Adipocyte (in vitro differentiated cells): ENCODE results near the gene GJB2.

Experiments used
- DNase-seq: peaks from one replicate; pipeline ENCODE4 v3.0.0-alpha.2; 2015; ENCODE audit warnings: low read depth
- H3K27me3 ChIP-seq: replicated peaks from 2 replicates; pipeline ENCODE4 v1.7.0; 2013; ENCODE audit warnings: mild to moderate bottlenecking, low read length, moderate library complexity; ENCODE audit not compliant: control insufficient read depth, insufficient read depth
- H3K36me3 ChIP-seq: 2 replicates; pipeline ENCODE4 v1.7.0; 2013; ENCODE audit warnings: low read length, mild to moderate bottlenecking, moderate library complexity; ENCODE audit not compliant: control insufficient read depth, insufficient read depth, severe bottlenecking
- H3K4me1 ChIP-seq: 2 replicates; pipeline ENCODE4 v1.7.0; 2013; ENCODE audit warnings: mild to moderate bottlenecking, low read length, moderate library complexity; ENCODE audit not compliant: control insufficient read depth, insufficient read depth
- H3K4me3 ChIP-seq: 2 replicates; pipeline ENCODE4 v1.7.0; 2013; ENCODE audit warnings: mild to moderate bottlenecking, low read length, moderate library complexity
- H3K9ac ChIP-seq: 2 replicates; pipeline ENCODE4 v1.7.0; 2013; ENCODE audit warnings: mild to moderate bottlenecking, low read length, moderate library complexity
- H3K9me3 ChIP-seq: 2 replicates; pipeline ENCODE4 v1.7.0; 2013; ENCODE audit warnings: mild to moderate bottlenecking, low read length, moderate library complexity; ENCODE audit not compliant: control insufficient read depth

GJB2 gene

DNA sequence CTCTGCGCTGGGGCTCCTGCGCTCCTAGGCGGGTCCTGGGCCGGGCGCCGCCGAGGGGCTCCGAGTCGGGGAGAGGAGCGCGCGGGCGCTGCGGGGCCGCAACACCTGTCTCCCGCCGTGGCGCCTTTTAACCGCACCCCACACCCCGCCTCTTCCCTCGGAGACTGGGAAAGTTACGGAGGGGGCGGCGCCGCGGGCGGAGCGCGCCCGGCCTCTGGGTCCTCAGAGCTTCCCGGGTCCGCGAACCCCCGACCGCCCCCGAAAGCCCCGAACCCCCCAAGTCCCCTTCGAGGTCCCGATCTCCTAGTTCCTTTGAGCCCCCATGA lies at the start of gene GJB2:
TSS of gene GJB2 (minus strand) at position 103 of the 326 bp plus-strand sequence. CDS start 3,357 bp downstream, outside the sequence.
- Histone ChIP-seq H3K36me3 (no peaks in the 10 kb centered on the region), H3K9ac (peak within 1 kb of the TSS; percentile 31), H3K27me3 (peaks cover 26% of the 10 kb centered on the region), H3K9me3 (no peaks in the 10 kb centered on the region), H3K4me1 (peaks cover 20% of the 10 kb centered on the region), H3K4me3 (peak within 1 kb of the TSS; percentile 77)
- no peak for DNase-seq

DNA sequence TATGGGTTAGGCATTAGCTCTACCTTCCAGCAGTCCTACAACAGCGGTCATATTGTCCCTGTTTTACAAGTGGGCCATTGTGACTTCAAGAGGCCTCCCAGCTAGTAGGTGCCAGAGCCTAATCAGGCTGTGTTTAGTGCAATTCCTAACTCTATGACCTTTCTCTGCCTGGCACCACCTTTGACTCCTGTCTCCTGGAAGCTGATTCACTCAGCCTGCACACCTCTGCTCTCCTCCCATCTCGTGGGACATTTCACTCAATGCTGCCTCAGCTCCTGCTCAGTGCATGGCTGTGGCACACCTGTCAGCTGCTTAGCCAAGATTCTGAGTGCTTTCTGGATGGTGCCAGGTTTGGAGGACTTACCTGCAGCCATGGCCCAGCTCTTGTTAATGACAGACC lies 48.9 kb upstream of the GJB2 start:
- no peak for DNase-seq
- Histone ChIP-seq H3K4me3 (no peak overlapping the region), H3K9ac (no peak overlapping the region), H3K36me3 (no peaks in the 10 kb centered on the region), H3K27me3 (peaks cover 49% of the 10 kb centered on the region), H3K4me1 (no peaks in the 10 kb centered on the region), H3K9me3 (no peaks in the 10 kb centered on the region)

DNA sequence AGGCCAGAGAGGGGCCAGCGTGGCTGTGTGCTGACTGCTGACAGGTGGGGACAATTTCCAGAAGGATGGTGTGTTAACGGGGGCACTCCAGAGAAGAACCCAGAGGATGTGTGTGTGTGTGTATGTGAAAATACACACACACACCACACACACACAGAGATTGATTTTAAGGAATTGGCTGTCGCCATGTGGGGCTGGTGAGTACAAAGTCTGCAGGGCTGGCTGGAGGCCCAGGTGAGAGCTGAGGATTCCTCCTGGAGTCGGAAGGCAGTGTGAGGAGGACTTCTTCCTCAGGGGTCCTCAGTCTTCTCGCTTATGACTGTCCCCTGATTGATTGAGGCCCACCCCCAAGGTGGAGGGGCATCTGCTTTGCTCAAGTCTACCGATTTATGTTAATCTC lies 47.0 kb upstream of the GJB2 start:
- H3K4me1 ChIP-seq = no peaks in the 10 kb centered on the region
- H3K9me3 ChIP-seq = no peaks in the 10 kb centered on the region
- DNase-seq = no peak
- H3K9ac ChIP-seq = no peak overlapping the region
- peaks cover 62% of the 10 kb centered on the region for H3K27me3 ChIP-seq
- no peak overlapping the region for H3K4me3 ChIP-seq
- H3K36me3 ChIP-seq = no peaks in the 10 kb centered on the region

DNA sequence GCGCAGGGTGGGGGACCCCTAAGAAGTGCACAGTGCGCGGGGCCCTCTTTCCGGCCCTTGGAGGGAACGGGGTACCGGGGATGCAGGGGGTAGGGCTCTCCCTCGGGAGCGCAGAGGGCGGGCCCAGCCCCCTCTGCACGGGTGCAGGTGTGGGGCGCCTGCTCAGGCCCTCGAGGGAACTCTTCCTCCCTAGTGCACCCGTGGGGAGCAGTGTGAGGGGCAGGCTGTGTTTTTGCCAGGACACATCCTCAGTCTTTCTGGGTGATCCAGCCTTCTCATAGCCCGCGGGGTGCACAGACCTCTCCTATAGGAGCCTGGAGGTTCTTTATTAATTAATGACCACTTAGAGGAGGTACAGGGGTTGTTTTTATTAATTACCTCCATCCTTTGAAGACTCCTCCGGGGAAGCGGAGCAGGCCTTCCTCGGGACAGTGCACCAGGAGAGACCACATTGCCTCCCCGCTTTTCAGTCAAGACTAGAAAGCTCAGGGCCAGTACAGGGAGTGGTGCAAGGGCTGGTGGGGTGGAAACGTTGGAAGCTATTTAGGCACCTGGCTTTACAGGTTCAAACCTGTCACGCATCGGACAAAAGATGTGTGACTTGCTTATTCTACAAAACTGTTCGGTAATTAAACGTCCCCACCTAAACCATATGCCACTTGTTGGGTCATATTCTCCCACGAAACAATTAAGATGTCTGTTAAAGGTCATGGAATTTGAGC lies 40.0 kb upstream of the GJB2 start:
- H3K27me3 ChIP-seq = peaks cover 56% of the 10 kb centered on the region
- H3K4me3 ChIP-seq = no peak overlapping the region
- no peaks in the 10 kb centered on the region for H3K9me3 ChIP-seq
- no peak overlapping the region for H3K9ac ChIP-seq
- no peaks in the 10 kb centered on the region for H3K4me1 ChIP-seq
- H3K36me3 ChIP-seq = no peaks in the 10 kb centered on the region
- DNase-seq = no peak

DNA sequence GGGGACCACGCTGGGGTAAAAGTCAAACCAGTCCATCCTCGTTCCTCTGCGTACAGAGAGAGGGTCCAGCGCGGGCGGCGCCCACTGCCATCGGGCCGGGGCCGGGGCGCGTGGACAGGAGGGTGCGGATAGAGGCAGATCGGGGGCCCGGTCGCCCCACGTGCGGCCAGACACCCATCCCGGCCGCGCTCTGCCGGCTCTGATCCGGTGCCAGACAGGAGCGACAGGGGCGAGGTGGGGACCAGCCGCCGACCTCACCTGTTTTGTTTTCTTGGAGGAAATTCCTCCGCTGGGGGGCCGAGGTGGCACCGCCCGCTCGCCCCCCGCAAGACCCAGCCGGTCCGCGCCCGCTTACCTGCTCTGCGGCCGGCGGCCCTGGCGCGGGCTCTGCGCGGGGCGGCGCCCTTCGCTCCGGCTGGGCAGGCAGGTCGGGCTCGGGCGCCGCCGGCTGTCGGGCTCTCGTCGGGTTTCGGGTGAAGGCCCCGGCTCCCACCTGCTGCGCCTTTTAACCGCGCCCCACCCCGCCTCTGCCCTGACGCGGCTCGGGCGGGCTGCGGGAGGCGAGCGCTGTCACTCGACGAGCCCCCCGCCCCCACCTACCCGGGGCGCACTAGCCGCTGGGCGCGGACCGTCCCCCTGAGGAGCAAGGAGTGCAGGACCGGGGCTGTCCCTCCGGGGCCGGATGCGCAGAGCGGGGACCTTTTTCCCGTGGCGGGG lies 39.3 kb upstream of the GJB2 start, which contains the start of gene GJB6:
TSS of gene GJB6 (minus strand) at position 481 of the 717 bp plus-strand sequence. CDS start 8,839 bp downstream, outside the sequence.
- no peak for DNase-seq
- H3K9me3 ChIP-seq = no peaks in the 10 kb centered on the region
- H3K9ac ChIP-seq = no peak within 1 kb of the TSS
- H3K36me3 ChIP-seq = no peaks in the 10 kb centered on the region
- H3K27me3 ChIP-seq = peaks cover 57% of the 10 kb centered on the region
- H3K4me1 ChIP-seq = no peaks in the 10 kb centered on the region
- H3K4me3 ChIP-seq = no peak within 1 kb of the TSS

DNA sequence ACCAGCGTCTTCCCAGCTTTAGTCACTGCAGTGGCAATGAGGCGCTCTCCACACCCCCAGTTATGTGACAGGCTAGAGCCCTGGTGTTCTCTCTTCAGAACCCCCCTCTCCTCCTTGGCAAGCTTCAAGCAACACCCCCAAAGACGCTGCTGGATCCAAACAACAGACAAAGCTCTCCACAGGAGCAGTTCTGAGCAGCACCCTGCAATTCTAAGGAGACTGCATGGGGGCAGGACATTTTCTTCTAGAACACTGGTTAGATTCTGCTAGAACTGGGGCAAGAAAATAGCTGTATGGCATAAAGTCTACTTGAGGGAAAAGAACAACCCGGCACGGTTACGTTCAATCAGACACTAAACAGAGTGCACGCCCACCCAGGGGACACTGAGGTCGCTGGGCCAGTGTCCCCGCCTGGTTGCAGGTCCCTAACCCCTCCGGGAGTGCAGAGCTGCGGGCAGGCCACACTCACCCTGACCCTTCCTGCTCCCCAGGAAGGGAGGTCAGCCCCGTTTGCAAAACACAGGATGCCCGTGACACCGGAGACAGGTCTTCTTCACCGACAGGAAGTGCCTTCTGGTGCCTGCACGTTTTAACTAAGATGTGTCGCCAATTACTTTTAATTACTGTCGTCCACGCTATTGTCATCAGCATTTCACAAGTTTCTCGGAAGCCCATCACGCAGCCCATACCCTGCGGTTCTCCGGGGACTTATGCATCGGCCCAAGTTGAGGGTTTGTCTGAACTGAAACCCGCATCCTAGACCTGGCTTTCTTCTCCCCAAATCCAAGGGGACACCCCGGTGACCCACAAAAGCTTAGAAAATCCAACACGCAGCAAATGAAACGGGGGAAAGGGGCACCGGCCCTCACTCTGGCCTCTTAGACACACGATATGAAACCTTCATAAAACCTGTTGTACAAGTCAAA lies 38.4 kb upstream of the GJB2 start:
- DNase-seq = no peak
- Histone ChIP-seq H3K36me3 (no peaks in the 10 kb centered on the region), H3K9ac (no peak overlapping the region), H3K27me3 (peaks cover 62% of the 10 kb centered on the region), H3K4me1 (no peaks in the 10 kb centered on the region), H3K9me3 (no peaks in the 10 kb centered on the region), H3K4me3 (no peak overlapping the region)

DNA sequence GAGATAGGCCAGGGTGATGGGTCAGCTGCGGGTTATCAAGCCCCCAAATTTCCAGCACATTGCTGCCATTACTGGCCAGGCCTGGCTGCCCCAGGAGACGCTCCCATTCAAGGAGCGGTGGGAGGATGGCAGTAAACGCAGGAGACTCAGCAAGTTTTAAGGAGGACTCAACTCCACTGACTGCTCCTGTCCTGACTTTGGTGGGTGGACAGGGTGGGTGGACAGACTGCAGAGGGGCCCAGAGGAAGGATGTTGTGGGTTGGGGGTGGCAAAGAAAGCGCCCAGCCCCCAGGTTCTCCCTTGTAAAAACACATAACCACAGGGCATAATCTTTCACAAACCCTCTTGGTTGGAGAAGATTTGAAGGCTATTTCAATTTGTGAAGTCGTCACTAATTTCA lies 35.0 kb upstream of the GJB2 start:
- DNase-seq = no peak
- Histone ChIP-seq H3K36me3 (no peaks in the 10 kb centered on the region), H3K9ac (no peak overlapping the region), H3K9me3 (no peaks in the 10 kb centered on the region), H3K27me3 (peaks cover 70% of the 10 kb centered on the region), H3K4me3 (no peak overlapping the region), H3K4me1 (no peaks in the 10 kb centered on the region)

DNA sequence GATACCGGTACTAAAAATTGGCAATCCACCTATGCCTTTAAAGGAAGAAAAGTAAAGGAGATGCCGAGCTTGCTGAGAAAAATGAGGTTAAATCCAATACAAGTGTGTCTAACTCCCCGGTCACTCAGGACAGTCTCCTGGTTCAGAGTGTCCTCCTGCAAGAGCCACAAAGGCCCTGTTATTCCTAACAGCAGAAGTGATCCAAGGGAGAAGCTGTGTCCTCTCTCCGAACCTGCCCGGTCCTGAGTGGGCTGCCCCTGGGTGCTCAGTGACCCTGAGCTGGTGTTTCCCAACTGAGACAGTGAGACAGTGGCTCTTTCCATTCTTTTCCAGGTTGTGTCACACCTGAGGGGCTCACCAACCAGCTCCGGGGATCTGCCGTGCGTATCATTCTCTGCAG lies 34.5 kb upstream of the GJB2 start:
- Histone ChIP-seq H3K9me3 (no peaks in the 10 kb centered on the region), H3K4me1 (peaks cover under 1% of the 10 kb centered on the region), H3K36me3 (no peaks in the 10 kb centered on the region), H3K9ac (no peak overlapping the region), H3K27me3 (peaks cover 65% of the 10 kb centered on the region), H3K4me3 (no peak overlapping the region)
- DNase-seq = no peak

DNA sequence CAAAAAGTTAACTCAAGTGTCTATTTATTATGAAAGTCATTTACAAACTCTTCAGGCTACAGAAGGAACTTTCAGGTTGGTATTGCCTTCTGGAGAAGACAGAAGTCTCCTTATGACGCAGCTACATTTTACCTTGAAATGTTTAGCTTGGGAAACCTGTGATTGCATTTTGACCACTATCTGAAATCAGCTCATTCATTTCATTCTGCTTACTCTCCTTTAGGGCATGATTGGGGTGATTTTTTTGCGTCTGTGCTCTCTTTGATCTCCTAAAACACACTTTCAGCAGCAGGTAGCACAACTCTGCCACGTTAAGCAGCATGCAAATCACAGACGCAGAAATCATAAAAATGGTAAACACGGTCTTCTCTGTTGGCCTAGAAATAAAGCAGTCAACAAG lies 29.8 kb upstream of the GJB2 start:
- Histone ChIP-seq H3K4me1 (peaks cover 4% of the 10 kb centered on the region), H3K9me3 (no peaks in the 10 kb centered on the region), H3K9ac (no peak overlapping the region), H3K36me3 (no peaks in the 10 kb centered on the region), H3K4me3 (no peak overlapping the region), H3K27me3 (peaks cover 49% of the 10 kb centered on the region)
- DNase-seq = no peak

DNA sequence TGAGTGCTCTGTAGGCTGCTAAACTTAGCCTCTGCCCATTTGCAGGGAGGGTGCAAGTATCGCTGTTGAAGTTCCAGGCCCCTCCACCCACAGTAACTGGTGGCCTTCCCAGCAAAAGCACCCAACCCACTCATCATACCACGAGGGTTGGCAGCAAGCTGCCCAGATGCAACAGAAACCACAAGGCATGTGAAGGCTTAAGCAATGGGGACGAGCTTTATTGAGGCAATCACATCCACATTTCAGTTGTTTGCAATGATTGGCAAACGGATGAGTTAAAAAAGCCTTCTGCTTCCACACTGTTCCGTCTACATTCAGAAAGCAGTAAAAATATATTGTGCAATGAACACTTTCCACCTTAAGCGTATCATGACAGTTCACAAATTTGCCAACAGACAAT lies 29.0 kb upstream of the GJB2 start:
- no peaks in the 10 kb centered on the region for H3K9me3 ChIP-seq
- H3K9ac ChIP-seq = no peak overlapping the region
- DNase-seq = no peak
- H3K27me3 ChIP-seq = peaks cover 51% of the 10 kb centered on the region
- H3K4me1 ChIP-seq = peaks cover 4% of the 10 kb centered on the region
- no peak overlapping the region for H3K4me3 ChIP-seq
- H3K36me3 ChIP-seq = no peaks in the 10 kb centered on the region

DNA sequence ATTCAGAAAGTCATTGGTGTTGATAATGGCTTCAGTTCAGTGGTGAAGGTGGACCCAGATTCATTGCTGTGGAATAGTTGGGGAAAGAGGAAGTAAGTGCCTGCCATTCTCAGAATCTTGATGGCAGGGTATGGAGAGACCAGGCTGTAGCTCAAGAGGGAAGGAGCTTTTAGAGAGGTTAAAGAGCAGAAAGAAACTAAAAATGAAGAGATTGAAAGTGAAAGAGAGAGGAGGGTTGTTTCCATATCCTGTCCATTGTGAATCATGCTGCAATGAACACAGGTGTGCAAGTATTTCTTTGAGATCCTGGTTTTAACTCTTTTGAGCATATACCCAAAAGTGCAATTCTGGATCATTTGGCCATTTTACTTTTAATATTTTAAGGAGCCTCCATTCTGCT lies 26.8 kb upstream of the GJB2 start:
- Histone ChIP-seq H3K4me1 (peaks cover 4% of the 10 kb centered on the region), H3K9me3 (peaks cover 10% of the 10 kb centered on the region), H3K9ac (no peak overlapping the region), H3K36me3 (no peaks in the 10 kb centered on the region), H3K4me3 (no peak overlapping the region), H3K27me3 (peaks cover 30% of the 10 kb centered on the region)
- DNase-seq = no peak
